NCI-H2196 (cell line): ENCODE measurements around the gene SP3.

ENCODE experiments used
- DNase-seq: peaks from one replicate; lab custom pipeline; 2025; ENCODE audit not compliant: unreplicated experiment; lab: John Stamatoyannopoulos, UW

The SP3 gene

DNA sequence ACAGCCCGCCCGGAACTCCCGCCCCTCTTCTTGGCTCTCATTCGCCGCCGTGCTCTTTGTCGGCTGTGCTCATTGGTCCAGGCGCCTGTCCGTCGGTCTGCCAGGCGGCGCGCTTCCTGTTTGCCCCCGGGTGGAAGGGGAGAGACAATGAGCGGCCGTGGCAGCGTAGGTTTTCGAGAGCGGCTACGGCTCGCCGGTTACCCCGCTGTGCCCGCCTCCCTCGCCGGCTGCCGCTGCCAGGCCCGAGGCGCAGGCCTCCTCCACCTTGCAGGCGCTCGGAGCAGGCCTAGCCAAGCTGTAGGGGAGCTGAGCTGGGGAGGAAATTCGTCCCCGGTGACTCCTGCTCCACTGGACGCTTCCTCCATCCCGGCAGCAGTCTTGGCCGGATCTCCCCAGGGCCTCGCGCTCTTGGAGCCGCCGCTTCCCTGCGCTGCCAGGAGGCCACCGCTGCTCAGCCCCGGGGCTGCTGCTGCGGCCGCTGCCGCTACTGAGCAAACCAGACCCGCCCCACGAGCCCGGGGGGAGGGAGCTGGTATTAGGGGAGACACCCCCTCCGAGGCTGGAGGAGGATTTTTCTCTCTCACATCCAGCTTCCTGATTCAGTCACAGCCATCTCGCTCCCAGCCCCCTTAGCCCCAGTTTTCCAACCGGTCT is at the start of gene SP3:
TSS of gene SP3 (minus strand) at position 2 of the 654 bp plus-strand sequence. CDS start 202 bp downstream, outside the sequence.
- DNase-seq, result peak; percentile 96

DNA sequence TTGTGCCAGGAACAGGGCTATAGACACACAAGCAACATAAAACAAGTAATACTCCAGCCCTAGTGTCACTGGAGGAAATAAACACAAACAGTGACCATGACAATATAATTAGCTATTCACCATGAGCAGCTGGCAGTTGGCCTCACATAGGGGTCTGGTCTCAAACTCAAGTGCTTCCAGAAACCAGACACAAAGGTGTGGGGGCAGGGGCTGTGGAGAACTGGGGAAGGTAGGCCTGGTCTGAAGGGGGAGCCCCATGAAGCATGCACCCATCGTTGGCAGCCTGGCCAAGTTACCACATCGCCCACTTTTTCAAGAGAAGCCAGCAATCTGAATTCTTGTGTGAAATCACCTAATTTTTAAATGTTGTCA is 49.5 kb upstream of the SP3 start:
- DNase-seq, result peak; percentile 35

- DNase-seq, result no peak
These were observed 49.0 kb upstream of the SP3 start for GRCh38 chr2:174014011-174014698.

DNA sequence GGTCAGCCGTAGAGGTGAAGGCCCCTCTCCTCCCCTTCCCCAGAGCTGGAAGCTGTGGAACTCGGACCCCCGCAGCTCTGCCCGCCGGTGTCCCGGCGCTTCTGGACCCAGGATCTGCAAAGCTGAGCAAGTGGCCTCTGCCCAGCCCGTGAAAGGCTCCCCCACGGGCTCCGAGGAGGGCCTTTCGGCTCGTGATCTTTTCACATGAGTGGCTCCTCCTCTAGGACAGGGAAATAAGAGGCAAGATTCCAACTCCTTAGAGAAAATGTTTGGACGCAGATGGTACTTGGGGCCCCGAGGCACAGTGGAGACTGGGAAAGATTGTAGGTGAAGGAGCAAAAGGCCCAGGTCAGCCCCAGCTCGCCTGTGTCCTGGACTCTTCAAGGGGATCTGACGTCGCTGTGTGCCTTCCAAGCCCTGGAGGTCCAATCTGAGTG is 48.2 kb upstream of the SP3 start:
- DNase-seq, result no peak

DNA sequence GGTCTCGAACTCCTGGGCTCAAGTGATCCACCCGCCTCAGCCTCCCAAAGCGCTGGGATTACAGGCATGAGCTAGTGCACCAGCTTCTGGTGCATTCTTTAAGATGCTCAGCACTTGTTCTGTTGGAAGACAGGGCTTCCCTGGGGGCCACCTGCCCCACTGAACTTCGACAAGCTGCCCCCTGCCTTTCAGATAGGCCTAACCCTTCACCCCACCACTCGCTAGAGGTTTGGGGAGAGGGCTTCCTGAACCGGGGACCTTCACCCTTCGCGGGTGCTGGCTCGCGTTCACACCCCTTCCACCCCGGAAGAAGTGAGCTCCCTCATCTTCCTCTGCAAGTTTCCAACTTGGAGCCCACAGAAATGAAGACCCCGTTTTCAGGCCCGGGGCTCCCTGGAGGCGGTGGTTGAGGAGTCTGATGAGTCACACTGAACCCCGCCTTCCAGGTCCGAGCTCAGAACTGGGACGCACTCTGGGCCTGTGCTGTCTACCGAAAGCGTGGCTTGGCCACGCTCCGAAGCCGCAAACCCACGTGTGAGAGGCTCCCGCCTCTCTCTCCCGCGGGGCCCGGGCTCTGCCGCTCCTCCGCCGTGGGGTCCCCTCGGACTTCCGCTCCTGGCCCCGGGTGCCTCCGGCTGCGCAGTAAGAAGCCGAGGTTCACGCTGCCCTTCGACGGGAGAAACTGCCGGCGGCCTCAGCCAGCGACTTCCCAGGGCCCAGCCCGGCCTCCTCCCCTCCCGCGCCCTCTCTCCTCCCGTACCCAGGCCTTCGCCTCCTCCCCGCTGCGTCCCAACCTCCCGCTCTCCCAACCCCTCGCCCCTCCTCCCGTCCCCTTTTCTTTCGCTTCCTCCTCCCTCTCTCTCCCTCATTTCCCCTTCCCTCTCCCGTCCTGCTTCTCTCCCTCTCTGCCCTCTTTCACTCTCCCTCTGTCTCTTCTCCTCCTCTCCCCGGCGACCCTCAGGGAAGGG is 47.5 kb upstream of the SP3 start:
- no peak for DNase-seq

- DNase-seq, result no peak
These were observed 46.6 kb upstream of the SP3 start for GRCh38 chr2:174011796-174012195.

DNA sequence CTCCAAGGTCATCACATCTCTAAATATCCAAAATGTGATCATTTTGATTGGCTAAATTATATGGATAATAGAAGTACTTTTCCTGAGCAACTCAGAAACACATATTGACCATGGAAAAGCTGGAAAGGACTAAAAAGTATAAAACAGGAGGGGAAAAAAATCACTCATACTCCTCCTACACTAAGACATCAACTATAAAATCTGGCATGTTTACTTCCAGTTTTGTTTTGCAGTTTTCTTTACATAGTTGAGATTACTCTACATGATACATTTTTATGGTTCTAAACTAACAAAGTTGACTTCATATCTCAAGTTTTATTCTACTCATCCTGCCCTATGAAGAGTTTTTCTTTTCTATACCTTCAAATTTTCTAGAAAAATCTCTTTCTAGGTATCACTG is 46.0 kb upstream of the SP3 start:
- DNase-seq, result no peak

GRCh38 chr2:174009488-174010223 is 44.5 kb upstream of the SP3 start:
- no peak for DNase-seq

DNA sequence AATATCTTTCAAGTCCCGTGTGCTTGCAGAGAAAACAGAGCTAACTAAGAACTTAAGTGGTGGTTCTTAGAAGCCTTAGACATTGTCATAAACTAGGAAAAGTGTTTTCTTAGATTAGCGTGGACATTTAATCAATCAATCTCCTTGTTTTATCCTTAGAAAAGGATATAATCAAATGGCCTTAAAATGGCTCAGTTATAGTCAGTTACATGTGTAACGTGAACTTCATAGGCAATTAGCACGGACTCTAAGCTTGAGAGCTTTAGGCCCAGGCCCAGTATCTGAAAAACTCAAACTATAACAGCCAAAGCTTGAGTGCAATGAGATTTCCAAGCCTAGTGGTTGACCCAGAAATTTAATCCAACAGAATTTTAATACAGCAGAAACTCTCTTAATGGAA is 43.5 kb upstream of the SP3 start:
- no peak for DNase-seq

DNA sequence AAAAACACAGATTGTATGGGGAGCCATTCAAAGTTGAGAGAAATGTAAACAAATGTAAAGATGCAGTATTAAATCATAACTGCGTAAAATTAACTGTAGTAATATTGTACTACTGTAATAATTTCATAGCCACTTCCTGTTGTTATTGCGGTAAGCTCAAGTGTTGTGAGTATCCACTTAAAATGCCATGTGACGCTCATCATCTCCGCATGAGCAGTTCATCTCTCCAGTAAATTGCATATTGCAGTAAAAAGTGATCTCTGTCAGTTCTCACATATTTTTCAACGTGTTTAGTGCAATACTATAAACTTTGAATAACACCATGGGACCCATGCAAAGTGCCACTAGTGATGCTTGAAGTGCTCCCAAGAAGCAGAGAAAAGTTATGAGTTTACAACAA is 41.8 kb upstream of the SP3 start:
- peak; percentile 60 for DNase-seq

DNA sequence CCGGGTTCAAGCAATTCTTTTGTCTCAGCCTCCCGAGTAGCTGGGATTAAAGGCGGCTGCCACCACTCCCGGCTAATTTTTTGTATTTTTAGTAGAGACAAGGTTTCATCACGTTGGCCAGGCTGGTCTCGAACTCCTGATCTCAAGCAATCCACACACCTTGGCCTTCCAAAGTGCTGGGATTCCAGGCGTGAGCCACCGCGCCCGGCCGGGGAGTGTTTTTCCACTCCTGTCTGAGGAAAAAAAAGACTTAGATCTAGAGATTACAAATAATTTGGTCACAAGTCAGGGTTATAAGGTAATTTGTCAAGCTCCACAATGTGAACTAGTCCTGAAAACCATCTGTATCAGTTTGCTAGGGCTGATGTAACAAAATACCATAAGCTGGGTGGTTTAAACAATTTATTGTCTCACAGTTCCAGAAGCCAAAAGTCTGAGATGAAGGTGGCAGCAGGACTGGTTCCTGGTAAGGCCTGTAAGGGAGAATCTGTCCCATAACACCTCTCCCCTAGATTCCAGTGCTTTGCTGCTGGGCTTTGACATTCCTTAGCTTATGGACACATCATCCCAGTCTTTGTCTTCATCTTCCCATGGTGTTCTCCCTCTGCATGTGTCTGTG is 40.7 kb upstream of the SP3 start:
- DNase-seq, result no peak

DNA sequence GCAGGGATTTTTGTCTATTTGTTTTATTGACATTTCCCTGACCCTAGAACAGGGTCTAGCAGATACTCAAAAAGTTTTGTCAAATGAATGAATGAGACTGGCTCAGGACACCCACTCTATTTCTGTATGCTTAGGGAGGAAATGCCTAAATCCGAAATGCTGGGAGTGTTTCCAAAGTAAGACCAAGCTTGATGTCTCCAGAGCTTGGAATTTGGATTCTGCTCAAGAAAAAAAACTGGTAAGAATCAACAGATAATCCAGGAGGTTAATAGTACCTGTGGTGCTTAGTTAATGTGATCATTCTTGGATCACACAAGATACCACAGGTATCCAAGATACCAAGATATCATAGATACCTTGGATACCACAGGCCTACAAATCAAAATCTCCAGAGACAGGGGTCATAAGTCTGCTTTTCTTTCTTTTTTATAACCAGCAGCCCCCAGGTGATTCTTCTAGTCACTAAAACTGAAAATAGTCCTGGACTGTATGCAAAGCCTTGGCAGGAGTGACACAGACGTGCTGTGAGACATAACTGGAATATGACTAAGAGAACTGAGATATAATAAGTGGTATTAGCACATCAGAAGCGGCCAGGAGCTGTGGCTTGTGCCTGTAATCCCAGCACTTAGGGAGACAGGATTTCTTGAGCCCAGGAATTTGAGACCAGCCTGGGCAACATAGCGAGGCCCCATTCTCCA is 39.9 kb upstream of the SP3 start:
- DNase-seq, result no peak

GRCh38 chr2:174003720-174004695 is 38.8 kb upstream of the SP3 start:
- no peak for DNase-seq

- DNase-seq, result no peak
These were observed 37.5 kb upstream of the SP3 start for GRCh38 chr2:174002679-174003078.

GRCh38 chr2:174001107-174001506 is 35.9 kb upstream of the SP3 start:
- no peak for DNase-seq

DNA sequence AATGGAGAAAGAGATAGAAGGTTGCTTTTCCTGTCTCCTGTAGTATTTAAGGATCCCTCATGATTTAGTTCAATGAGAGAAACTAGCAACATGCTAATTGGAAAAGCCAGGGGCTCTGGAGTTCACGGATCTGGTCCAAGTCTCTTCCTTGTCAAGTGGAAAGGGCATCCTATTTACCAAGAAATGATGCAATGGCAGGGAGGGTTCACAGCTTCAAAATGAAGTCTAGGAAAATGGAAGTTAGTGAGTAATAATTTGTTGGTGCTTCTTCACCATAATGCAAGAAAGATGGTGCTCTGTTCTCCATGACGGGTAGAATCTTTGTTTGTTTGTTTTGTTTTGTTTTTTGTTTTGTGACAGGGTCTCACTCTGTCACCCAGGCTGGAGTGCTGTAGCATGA is 34.6 kb upstream of the SP3 start:
- no peak for DNase-seq

GRCh38 chr2:173999272-173999671 is 34.1 kb upstream of the SP3 start:
- DNase-seq, result no peak

DNA sequence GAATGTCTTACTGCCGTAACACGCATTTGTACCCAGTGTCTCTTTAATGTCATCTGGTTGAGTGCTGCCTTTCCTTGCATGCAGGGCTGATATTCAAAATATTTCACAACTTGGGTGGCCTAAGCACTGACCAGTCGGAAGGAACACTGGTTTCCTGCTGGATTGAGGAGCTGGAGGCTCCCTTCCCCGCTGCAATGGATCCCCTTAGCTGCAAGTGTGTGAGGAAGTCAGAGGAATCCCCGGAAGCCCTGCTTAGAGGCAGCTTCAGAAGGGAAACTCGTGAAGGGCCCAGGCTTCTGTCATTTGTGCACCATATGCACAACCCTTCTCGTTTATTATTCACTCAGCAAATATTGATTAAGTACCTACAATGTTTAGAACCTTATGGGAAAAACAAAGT is 33.2 kb upstream of the SP3 start:
- DNase-seq, result no peak

- DNase-seq, result peak; percentile 42
These were observed 32.6 kb upstream of the SP3 start for GRCh38 chr2:173997753-173998152.
